Measurements from ENCODE around the gene KRT32. TPM values are rescaled to one million over a fixed set of nuclear protein-coding genes. Genes with fewer than 3 reads are reported as not detected.

The KRT32 gene
- total RNA-seq, 1 donor, result not detected

- DNase-seq (ENCODE audit: insufficient read length, low spot score, missing footprints), result no peak
- no peaks in the 10 kb centered on the region for H3K4me1 ChIP-seq (ENCODE audit: insufficient read depth, low read length)
- no peak for TF ChIP-seq CTCF (IDR thresholded peaks at IDR 0.05; ENCODE audit: extremely low read depth, low read depth, low read length)
- no peak overlapping the region for H3K27ac ChIP-seq (ENCODE audit: low read depth, low read length)
- H3K27me3 ChIP-seq (ENCODE audit: insufficient read depth, low read length), result no peaks in the 10 kb centered on the region
- no peaks in the 10 kb centered on the region for H3K9me3 ChIP-seq (ENCODE audit: low read depth, low read length)
- H2AFZ ChIP-seq (ENCODE audit: low read length), result no peak overlapping the region
- H3K4me2 ChIP-seq (ENCODE audit: insufficient read depth, low read length), result no peak overlapping the region
- no peaks in the 10 kb centered on the region for H3K36me3 ChIP-seq (ENCODE audit: insufficient read depth, low read length)
- no peaks in the 10 kb centered on the region for H4K20me1 ChIP-seq (ENCODE audit: insufficient read depth, low read length)
- H3K4me3 ChIP-seq (ENCODE audit: insufficient read depth, low read length), result no peak overlapping the region
- H3K79me2 ChIP-seq (ENCODE audit: insufficient read depth, low read length), result no peaks in the 10 kb centered on the region
These were observed 17.0 kb upstream of the KRT32 start for GRCh38 chr17:41483991-41484826.

GRCh38 chr17:41483531-41483930, 16.3 kb upstream of the KRT32 start:
- Histone ChIP-seq H2AFZ (ENCODE audit: low read length) (no peak overlapping the region), H3K4me1 (ENCODE audit: insufficient read depth, low read length) (no peaks in the 10 kb centered on the region)
- no peak for DNase-seq (ENCODE audit: insufficient read length, low spot score, missing footprints)

GRCh38 chr17:41481036-41481435, 13.8 kb upstream of the KRT32 start, which contains the start of gene KRT35:
TSS of gene KRT35 (minus strand) at chr17:41481151. CDS start at chr17:41481097, 54 bp downstream.
- no peak within 1 kb of the TSS for H3K4me2 ChIP-seq (ENCODE audit: insufficient read depth, low read length)
- H4K20me1 ChIP-seq (ENCODE audit: insufficient read depth, low read length), result no peaks in the 10 kb centered on the region
- TF ChIP-seq CTCF (IDR thresholded peaks at IDR 0.05; ENCODE audit: extremely low read depth, low read depth, low read length), result no peak
- no peak within 1 kb of the TSS for H3K27ac ChIP-seq (ENCODE audit: low read depth, low read length)
- DNase-seq (ENCODE audit: insufficient read length, low spot score, missing footprints), result no peak
- H2AFZ ChIP-seq (ENCODE audit: low read length), result no peak within 1 kb of the TSS
- no peaks in the 10 kb centered on the region for H3K4me1 ChIP-seq (ENCODE audit: insufficient read depth, low read length)
- no peak within 1 kb of the TSS for H3K4me3 ChIP-seq (ENCODE audit: insufficient read depth, low read length)
- H3K9me3 ChIP-seq (ENCODE audit: low read depth, low read length), result no peaks in the 10 kb centered on the region
- H3K27me3 ChIP-seq (ENCODE audit: insufficient read depth, low read length), result no peaks in the 10 kb centered on the region
- no peaks in the 10 kb centered on the region for H3K79me2 ChIP-seq (ENCODE audit: insufficient read depth, low read length)
- H3K36me3 ChIP-seq (ENCODE audit: insufficient read depth, low read length), result no peaks in the 10 kb centered on the region

More at GRCh38 chr17:41483531-41483930, 16.3 kb upstream of the KRT32 start:
- Histone ChIP-seq H3K4me2 (ENCODE audit: insufficient read depth, low read length) (no peak overlapping the region), H3K27ac (ENCODE audit: low read depth, low read length) (no peak overlapping the region), H3K9me3 (ENCODE audit: low read depth, low read length) (no peaks in the 10 kb centered on the region), H3K27me3 (ENCODE audit: insufficient read depth, low read length) (no peaks in the 10 kb centered on the region), H3K79me2 (ENCODE audit: insufficient read depth, low read length) (no peaks in the 10 kb centered on the region), H3K36me3 (ENCODE audit: insufficient read depth, low read length) (no peaks in the 10 kb centered on the region), H3K4me3 (ENCODE audit: insufficient read depth, low read length) (no peak overlapping the region), H4K20me1 (ENCODE audit: insufficient read depth, low read length) (no peaks in the 10 kb centered on the region)
- TF ChIP-seq CTCF (IDR thresholded peaks at IDR 0.05; ENCODE audit: extremely low read depth, low read depth, low read length), result no peak

GRCh38 chr17:41480581-41480980, 13.4 kb upstream of the KRT32 start:
- no peak for DNase-seq (ENCODE audit: insufficient read length, low spot score, missing footprints)
- Histone ChIP-seq H3K27me3 (ENCODE audit: insufficient read depth, low read length) (no peaks in the 10 kb centered on the region), H3K36me3 (ENCODE audit: insufficient read depth, low read length) (no peaks in the 10 kb centered on the region), H3K4me1 (ENCODE audit: insufficient read depth, low read length) (no peaks in the 10 kb centered on the region), H3K4me3 (ENCODE audit: insufficient read depth, low read length) (no peak overlapping the region), H3K9me3 (ENCODE audit: low read depth, low read length) (no peaks in the 10 kb centered on the region), H3K4me2 (ENCODE audit: insufficient read depth, low read length) (no peak overlapping the region), H2AFZ (ENCODE audit: low read length) (no peak overlapping the region), H3K27ac (ENCODE audit: low read depth, low read length) (no peak overlapping the region), H3K79me2 (ENCODE audit: insufficient read depth, low read length) (no peaks in the 10 kb centered on the region), H4K20me1 (ENCODE audit: insufficient read depth, low read length) (no peaks in the 10 kb centered on the region)
- no peak for TF ChIP-seq CTCF (IDR thresholded peaks at IDR 0.05; ENCODE audit: extremely low read depth, low read depth, low read length)

All from osteoblast (primary cell).